ENCODE data around the gene FLAD1. TPM values are rescaled to one million over a fixed set of nuclear protein-coding genes. Genes with fewer than 3 reads are reported as not detected.

Gene FLAD1
- total RNA-seq, 1 experiment from 2014 or later = 49.6 TPM

- Histone ChIP-seq H3K9me3 (no peaks in the 10 kb centered on the region), H3K4me3 (no peak overlapping the region), H3K27me3 (no peaks in the 10 kb centered on the region), H3K36me3 (peaks cover 74% of the 10 kb centered on the region)
- no peak for DNase-seq
These were observed 30.5 kb downstream of the FLAD1 start for GRCh38 chr1:155013632-155014031.

- no peak overlapping the region for H3K4me3 ChIP-seq
- DNase-seq = no peak
These were observed 31.8 kb downstream of the FLAD1 start for GRCh38 chr1:155014709-155015508.

DNA sequence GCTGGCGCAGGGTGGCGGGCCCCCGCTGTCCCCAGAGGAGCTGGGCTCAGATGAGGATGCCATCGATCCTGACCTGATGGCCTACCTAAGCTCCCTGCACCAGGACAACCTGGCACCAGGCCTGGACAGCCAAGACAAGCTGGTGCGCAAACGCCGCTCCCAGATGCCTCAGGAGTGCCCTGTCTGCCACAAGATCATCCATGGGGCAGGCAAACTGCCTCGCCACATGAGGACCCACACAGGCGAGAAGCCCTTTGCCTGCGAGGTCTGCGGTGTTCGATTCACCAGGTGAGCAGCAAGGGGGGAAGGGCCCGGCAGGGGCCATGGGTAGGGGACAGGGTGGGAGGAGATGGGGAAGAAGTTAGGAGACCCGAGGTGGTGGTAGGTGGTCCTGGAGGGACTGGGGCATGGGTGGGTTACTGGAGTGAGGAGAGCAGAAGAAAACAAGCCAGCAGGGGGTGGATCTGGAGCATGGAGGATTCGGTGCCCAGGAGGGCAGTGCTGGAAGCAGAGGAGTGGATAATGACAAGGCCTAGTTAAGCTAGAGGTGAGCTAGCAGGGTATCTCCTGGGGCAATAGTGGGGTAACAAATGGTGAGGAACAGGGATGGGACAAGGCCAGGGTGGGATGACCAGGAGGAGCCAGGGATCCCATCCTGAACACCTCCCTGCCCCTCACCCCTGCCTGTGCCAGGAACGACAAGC is 32.5 kb downstream of the FLAD1 start:
- DNase-seq = no peak
- H3K4me3 ChIP-seq = no peak overlapping the region
- no peaks in the 10 kb centered on the region for H3K9me3 ChIP-seq
- H3K36me3 ChIP-seq = peaks cover 70% of the 10 kb centered on the region
- H3K27me3 ChIP-seq = no peaks in the 10 kb centered on the region

More at GRCh38 chr1:155014709-155015508, 31.8 kb downstream of the FLAD1 start:
- Histone ChIP-seq H3K36me3 (peaks cover 75% of the 10 kb centered on the region), H3K9me3 (no peaks in the 10 kb centered on the region), H3K27me3 (no peaks in the 10 kb centered on the region)

DNA sequence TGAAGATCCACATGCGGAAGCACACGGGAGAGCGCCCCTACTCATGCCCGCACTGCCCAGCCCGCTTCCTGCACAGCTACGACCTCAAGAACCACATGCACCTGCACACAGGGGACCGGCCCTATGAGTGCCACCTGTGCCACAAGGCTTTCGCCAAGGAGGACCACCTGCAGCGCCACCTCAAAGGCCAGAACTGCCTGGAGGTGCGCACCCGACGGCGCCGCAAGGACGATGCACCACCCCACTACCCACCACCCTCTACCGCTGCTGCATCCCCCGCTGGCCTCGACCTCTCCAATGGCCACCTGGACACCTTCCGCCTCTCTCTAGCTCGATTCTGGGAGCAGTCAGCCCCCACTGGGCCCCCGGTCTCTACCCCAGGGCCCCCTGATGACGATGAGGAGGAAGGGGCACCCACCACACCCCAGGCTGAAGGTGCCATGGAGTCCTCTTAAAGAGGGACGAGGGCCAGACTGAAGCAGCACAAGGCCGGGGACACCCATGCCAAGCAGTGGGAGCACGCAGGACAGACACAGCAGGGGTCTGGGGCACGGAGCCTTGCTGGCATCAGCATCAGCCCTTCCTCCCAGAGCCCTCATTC is 33.2 kb downstream of the FLAD1 start:
- DNase-seq = no peak
- no peaks in the 10 kb centered on the region for H3K27me3 ChIP-seq
- peaks cover 65% of the 10 kb centered on the region for H3K36me3 ChIP-seq
- no peak overlapping the region for H3K4me3 ChIP-seq
- no peaks in the 10 kb centered on the region for H3K9me3 ChIP-seq

DNA sequence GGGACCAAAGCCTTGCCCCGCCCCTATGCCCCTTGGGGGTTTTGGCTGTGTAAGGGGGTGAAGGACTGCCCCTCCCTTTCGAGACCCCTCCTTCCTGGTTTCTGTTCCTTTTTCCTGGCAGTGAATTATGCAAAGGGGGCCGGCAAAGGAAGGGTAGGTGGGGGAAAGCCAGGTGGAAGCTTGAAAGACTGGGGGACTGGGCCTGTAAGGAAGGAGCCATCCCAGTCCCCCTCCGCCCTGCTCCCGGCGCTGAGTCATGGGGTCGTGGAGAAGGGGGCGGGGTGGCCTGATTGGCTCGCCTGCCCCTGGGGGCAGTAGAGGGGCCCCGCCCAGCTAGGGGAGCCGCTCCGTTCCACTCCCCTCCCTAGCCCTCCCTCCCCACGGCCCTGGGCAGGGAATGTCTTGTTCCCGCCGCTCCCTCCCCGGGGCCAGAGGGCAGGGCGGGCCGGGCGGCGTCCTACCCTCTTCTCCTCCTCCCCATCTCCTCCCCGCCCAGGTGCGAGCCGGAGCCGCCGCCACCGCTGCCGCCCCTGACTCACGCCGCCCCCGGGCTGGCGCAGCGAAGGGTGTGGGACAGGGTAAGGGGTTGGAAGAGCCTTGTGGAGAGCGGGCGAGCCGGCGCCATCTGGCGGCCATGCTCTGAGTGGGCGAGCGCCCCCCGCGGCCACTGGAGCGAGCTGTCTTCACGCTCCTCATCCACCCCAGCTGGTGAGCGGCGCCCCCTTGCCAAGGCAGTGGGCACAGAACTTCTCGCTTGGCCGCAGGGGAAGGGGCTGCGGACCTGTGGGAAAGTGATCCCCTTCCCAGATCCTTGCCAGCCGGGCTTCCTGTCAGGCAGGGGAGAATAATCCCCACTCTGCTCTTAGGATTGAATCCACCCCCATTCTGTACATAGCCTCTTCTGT is 34.1 kb downstream of the FLAD1 start:
- peaks cover 60% of the 10 kb centered on the region for H3K36me3 ChIP-seq
- no peaks in the 10 kb centered on the region for H3K9me3 ChIP-seq
- peak; percentile 99 for DNase-seq
- H3K27me3 ChIP-seq = no peaks in the 10 kb centered on the region
- H3K4me3 ChIP-seq = peak overlapping the region; percentile 1

DNA sequence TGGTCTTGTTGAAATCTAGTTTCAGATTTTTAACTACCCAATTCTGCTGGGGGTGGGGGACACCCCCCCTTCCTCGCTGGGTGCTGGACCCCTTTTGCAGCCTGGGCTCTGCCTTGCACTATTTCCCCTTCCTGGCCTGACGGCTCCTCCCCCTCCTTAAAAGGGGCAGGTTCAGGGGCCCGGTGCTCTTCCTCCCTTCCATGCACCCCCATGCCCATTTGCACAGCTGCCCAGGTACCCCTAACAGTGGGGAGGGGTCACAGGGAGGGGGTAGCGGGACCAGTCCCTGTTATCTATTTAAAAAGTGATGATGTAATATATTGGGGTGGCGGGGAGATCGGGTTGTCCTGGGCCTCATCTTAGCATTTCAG is 34.8 kb downstream of the FLAD1 start:
- no peak for DNase-seq
- Histone ChIP-seq H3K9me3 (no peaks in the 10 kb centered on the region), H3K27me3 (no peaks in the 10 kb centered on the region), H3K4me3 (no peak overlapping the region), H3K36me3 (peaks cover 55% of the 10 kb centered on the region)

DNA sequence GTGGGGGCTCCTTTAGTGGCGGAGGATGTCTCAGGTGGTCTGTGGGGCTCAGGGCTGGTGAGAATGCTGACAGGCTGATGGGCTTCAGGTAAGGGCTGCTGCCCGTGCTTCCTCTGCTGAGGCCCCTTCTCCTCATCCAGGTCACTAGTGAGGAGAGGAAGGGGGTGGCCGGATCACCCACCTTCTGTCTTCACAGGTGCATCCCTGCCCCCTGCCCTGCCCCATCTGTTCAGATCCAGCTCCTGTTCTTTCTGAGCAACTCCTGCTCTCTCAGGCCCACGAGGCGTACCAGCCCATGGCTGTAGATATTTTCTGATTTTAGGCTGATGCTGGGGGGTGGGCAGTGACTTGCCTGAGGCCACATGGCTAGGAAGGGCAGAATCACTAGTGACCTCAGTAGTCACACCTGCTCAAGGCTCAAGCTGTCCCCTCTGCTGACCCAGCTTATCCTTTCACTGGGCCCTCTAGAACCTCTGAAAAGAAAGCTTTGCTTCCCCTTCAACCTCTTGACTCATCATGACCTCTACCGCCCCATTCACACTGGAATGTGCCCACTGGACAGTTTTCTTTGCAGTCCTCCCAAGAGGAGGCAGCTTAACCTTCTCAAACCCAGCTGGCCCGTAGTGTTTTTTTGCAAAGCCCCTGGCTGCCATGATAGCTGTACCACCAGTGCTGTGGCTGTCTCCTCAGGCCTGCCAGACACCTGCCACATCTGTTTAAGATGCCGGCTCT is 35.6 kb downstream of the FLAD1 start:
- no peaks in the 10 kb centered on the region for H3K9me3 ChIP-seq
- H3K36me3 ChIP-seq = peaks cover 50% of the 10 kb centered on the region
- DNase-seq = no peak
- no peaks in the 10 kb centered on the region for H3K27me3 ChIP-seq
- H3K4me3 ChIP-seq = no peak overlapping the region

DNA sequence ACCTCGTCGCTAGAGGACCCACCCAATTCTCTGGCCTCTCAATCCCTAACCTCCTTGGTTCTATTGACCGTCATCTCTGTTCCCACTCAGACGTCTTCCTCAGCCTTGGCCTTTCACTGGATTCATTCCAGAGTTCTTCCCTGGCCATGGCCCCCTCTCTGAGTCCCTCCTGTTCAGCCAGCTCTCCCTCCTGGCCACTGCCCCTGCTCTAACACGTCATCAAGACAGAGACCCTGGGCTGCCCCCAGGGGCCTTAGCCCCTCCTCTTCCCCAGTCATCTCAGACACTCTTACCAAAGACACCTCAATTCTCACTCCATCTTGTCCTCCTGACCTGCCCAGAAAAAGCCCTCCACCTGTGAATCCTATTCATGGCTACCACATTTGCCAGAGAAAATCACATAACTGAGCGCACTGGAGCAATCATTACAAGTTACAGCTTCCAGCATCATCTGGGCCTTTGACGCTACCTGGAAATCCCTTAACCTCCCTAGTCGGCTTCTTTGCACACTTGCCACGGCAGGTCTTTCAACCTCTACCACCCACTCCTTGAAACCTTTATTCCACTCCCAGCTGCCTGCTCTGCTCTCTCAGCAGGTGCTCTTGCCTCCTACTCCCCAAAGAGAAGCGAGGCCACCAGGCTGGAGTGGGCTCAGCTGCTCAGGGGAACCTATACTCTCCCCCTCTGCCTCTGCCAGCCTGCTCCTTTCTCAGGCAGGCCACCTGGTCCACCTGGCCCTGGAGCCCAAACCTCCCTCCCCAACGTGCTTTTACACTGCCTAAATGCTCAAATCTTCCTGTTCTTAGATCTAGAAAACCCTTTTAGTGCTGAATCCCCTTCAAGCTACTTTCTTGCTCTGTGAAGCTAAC is 36.5 kb downstream of the FLAD1 start:
- Histone ChIP-seq H3K4me3 (no peak overlapping the region), H3K36me3 (peaks cover 42% of the 10 kb centered on the region), H3K9me3 (no peaks in the 10 kb centered on the region), H3K27me3 (no peaks in the 10 kb centered on the region)
- no peak for DNase-seq

DNA sequence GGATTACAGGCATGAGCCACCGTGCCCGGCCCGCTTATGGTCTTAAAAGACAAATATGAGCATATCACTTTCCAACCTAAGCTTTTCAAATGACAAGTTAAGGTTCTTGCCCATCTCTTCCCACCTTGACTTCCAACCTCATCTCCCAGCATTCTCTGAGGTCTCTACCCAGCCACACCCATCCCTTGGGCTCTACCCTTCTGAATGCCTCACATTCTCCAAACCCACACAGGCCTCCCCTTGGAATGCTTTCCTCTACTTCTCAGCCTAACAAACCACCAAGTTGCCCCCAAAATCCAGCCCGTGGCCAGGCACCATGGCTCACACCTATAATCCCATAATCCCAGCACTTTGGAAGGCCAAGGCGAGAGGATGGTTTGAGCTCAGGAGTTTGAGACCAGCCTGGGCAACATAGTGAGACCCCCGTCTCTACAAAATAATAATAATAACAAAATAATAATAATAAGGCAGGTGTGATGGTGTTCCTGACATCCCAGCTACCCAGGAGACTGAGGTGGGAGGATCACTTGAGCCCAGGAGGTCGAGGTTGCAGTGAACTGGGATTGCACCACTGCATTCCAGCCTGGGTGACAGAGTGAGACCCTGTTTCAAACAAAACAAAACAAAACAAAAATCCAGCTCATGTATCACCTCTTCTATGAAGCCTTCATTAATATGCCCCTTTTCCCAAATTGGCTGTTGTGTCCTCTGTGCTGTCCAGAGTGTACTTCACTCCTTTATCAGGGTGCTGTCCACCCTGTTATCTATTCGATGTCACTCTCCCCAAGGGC is 39.2 kb downstream of the FLAD1 start:
- DNase-seq = no peak
- Histone ChIP-seq H3K9me3 (no peaks in the 10 kb centered on the region), H3K4me3 (no peak overlapping the region), H3K36me3 (peaks cover 19% of the 10 kb centered on the region), H3K27me3 (no peaks in the 10 kb centered on the region)

- Histone ChIP-seq H3K36me3 (peaks cover 16% of the 10 kb centered on the region), H3K9me3 (no peaks in the 10 kb centered on the region), H3K27me3 (no peaks in the 10 kb centered on the region), H3K4me3 (no peak overlapping the region)
- DNase-seq = no peak
These were observed 39.7 kb downstream of the FLAD1 start for GRCh38 chr1:155022927-155023236.

DNA sequence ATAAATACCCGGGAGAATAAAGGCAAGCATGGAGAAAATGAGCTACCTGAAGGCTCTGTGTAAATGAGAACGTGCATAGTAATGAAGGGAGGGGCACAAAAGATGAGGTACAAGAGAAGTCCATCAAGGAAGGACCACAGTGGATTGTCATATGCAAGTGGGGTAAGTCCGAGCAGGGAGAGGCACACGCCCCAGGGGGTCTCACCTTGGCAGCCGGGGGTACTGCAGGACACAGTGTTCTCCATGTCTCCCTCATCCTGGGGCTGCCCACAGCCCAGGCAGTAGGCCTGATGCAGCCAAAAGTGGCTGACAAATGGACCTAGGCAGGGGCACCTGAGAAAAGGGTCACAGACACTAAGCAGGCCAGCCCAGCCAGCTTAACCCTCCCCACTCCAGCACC is 40.5 kb downstream of the FLAD1 start:
- no peak for DNase-seq
- Histone ChIP-seq H3K36me3 (peaks cover 12% of the 10 kb centered on the region), H3K4me3 (no peak overlapping the region), H3K9me3 (no peaks in the 10 kb centered on the region), H3K27me3 (no peaks in the 10 kb centered on the region)

- Histone ChIP-seq H3K9me3 (no peaks in the 10 kb centered on the region), H3K27me3 (no peaks in the 10 kb centered on the region), H3K36me3 (peaks cover 5% of the 10 kb centered on the region), H3K4me3 (no peak overlapping the region)
- DNase-seq = no peak
These were observed 41.2 kb downstream of the FLAD1 start for GRCh38 chr1:155024315-155024714.

DNA sequence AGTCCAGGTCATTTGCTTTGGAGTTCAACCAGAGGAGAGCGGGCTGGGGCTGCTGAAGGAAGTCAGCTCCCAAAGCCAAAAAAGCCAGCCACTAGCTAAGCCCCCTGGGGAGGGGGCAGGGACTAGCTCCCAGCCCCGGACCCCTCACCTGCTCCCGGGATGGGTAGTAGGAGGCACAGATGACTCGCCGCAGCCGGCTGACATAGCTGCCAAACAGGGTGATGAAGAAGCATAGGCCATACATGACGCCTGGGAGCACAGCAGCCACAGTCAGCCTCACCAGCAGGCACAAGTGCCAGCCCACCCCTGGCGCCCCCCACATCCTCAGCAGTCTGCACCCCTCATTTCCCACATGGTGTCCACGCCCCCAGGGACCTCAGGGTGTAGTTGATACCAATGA is 43.0 kb downstream of the FLAD1 start:
- Histone ChIP-seq H3K36me3 (no peaks in the 10 kb centered on the region), H3K4me3 (no peak overlapping the region), H3K27me3 (no peaks in the 10 kb centered on the region), H3K9me3 (no peaks in the 10 kb centered on the region)
- peak; percentile 69 for DNase-seq

DNA sequence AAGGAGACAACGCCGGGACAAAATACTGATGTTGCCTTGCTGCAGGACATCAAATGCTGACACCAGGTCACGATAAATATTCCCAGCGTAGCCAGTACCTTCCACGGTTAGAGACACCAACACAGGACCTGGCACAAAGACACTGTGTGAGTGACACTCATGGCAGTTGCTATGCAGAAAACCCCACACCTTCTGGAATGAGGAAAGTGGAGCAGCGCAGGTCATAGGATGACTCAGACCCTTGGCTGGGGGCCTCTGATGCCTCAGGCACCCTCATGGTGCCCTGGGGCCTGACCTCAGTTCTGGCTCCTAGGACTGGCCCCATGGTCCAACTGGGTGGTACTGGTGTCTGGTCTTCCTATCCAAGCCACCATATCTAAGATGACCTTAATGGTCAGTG is 43.4 kb downstream of the FLAD1 start:
- Histone ChIP-seq H3K9me3 (no peaks in the 10 kb centered on the region), H3K27me3 (no peaks in the 10 kb centered on the region), H3K36me3 (no peaks in the 10 kb centered on the region), H3K4me3 (no peak overlapping the region)
- DNase-seq = peak; percentile 80
